HCEC 1CT (cell line): ENCODE data around the gene HMCES.
A peak's percentile ranks its signal among the peaks of the same experiment; 100 is the strongest.

Source experiments
- DNase-seq: peaks from one replicate; pipeline ENCODE4 v3.0.0-alpha.2; 2017

Gene HMCES

GRCh38 chr3:129305592-129306091 lies 27.0 kb downstream of the HMCES start:
- peak; percentile 91 for DNase-seq

- DNase-seq = no peak
Observed at GRCh38 chr3:129308636-129309035, 30.0 kb downstream of the HMCES start.

- DNase-seq = no peak
Observed at GRCh38 chr3:129310111-129311011, 31.7 kb downstream of the HMCES start.

- no peak for DNase-seq
Observed at GRCh38 chr3:129311054-129311902, 32.6 kb downstream of the HMCES start.

GRCh38 chr3:129312021-129312639 lies 33.5 kb downstream of the HMCES start:
- DNase-seq = no peak

GRCh38 chr3:129312671-129313414 lies 34.2 kb downstream of the HMCES start:
- no peak for DNase-seq

GRCh38 chr3:129313415-129313664 lies 34.7 kb downstream of the HMCES start:
- no peak for DNase-seq

GRCh38 chr3:129313665-129314385 lies 35.2 kb downstream of the HMCES start:
- DNase-seq = peak; percentile 53

- peak; percentile 82 for DNase-seq
Observed at GRCh38 chr3:129314386-129315222, 35.9 kb downstream of the HMCES start.

- no peak for DNase-seq
Observed at GRCh38 chr3:129315223-129315997, 36.7 kb downstream of the HMCES start.

GRCh38 chr3:129315998-129316247 lies 37.3 kb downstream of the HMCES start:
- DNase-seq = no peak

- peak; percentile 72 for DNase-seq
Observed at GRCh38 chr3:129316248-129317013, 37.8 kb downstream of the HMCES start.

GRCh38 chr3:129317014-129317771 lies 38.5 kb downstream of the HMCES start:
- no peak for DNase-seq

- DNase-seq = no peak
Observed at GRCh38 chr3:129317848-129318247, 39.2 kb downstream of the HMCES start.

- no peak for DNase-seq
Observed at GRCh38 chr3:129318921-129319320, 40.3 kb downstream of the HMCES start.

- DNase-seq = no peak
Observed at GRCh38 chr3:129320261-129320660, 41.6 kb downstream of the HMCES start.

- no peak for DNase-seq
Observed at GRCh38 chr3:129320825-129321487, 42.3 kb downstream of the HMCES start.

- DNase-seq = no peak
Observed at GRCh38 chr3:129321887-129322286, 43.2 kb downstream of the HMCES start.
